ENCODE measurements around the gene FGF11.
A peak's percentile ranks its signal among the peaks of the same experiment; 100 is the strongest.
"Not testable (repeated sequence)": the region's sequence is repeated elsewhere in the genome, so short reads cannot be mapped to it uniquely, and the experiment has no call there.

Gene FGF11

GRCh38 chr17:7479213-7480088, 40.1 kb downstream of the FGF11 start, which contains the start of gene ZBTB4:
ZBTB4 (minus strand) TSS chr17:7479631; CDS start chr17:7466801, 12,830 bp downstream.
- peak within 1 kb of the TSS; percentile 49 for H3K4me2 ChIP-seq (ENCODE audit: low read depth, low read length, poor library complexity, severe bottlenecking)

GRCh38 chr17:7480089-7480384, 40.7 kb downstream of the FGF11 start:
- H3K36me3 ChIP-seq (ENCODE audit: low read length), result no peaks in the 10 kb centered on the region
- peaks cover 3% of the 10 kb centered on the region; the same call in 1 of the 2 replicates for H3F3A ChIP-seq (ENCODE audit: insufficient read depth)
- no peak overlapping the region; the same call in 1 of the 2 replicates for H3K9ac ChIP-seq (ENCODE audit: low read length)
- H2AFZ ChIP-seq (ENCODE audit: low read depth, low read length, severe bottlenecking), result no peak overlapping the region
- H3K9me2 ChIP-seq (replicated peaks; ENCODE audit: insufficient read depth, low read length), result no peaks in the 10 kb centered on the region
- no peak overlapping the region for H3K27ac ChIP-seq (ENCODE audit: low read depth, low read length)
- H3K4me2 ChIP-seq (ENCODE audit: low read depth, low read length, poor library complexity, severe bottlenecking), result peak overlapping the region; percentile 49
- H3K4me3 ChIP-seq (ENCODE audit: insufficient read depth, low read length, poor library complexity, severe bottlenecking), result no peak overlapping the region
- H3K27me3 ChIP-seq (ENCODE audit: low read length), result no peaks in the 10 kb centered on the region
- H3K9me3 ChIP-seq (ENCODE audit: insufficient read depth, low read length), result no peaks in the 10 kb centered on the region
- H4K20me1 ChIP-seq (ENCODE audit: low read depth, low read length), result no peaks in the 10 kb centered on the region
- peaks cover 2% of the 10 kb centered on the region for H3K79me2 ChIP-seq (ENCODE audit: insufficient read depth, low read length)
- no peak for TF ChIP-seq CTCF (IDR thresholded peaks at IDR 0.05; ENCODE audit: insufficient read depth, low read length, poor library complexity, severe bottlenecking)
- no peak for TF ChIP-seq EZH2phosphoT487 (conservative IDR thresholded peaks at IDR 0.05; ENCODE audit: low read length)

More at GRCh38 chr17:7479213-7480088, 40.1 kb downstream of the FGF11 start, which contains the start of gene ZBTB4:
- Histone ChIP-seq H3K27ac (ENCODE audit: low read depth, low read length) (no peak within 1 kb of the TSS), H3F3A (ENCODE audit: insufficient read depth) (no peaks in the 10 kb centered on the region), H2AFZ (ENCODE audit: low read depth, low read length, severe bottlenecking) (peak within 1 kb of the TSS; percentile 26), H3K27me3 (ENCODE audit: low read length) (no peaks in the 10 kb centered on the region), H3K4me3 (ENCODE audit: insufficient read depth, low read length, poor library complexity, severe bottlenecking) (peak within 1 kb of the TSS; percentile 34), H3K79me2 (ENCODE audit: insufficient read depth, low read length) (no peaks in the 10 kb centered on the region), H3K9ac (ENCODE audit: low read length) (peak within 1 kb of the TSS; percentile 43), H4K20me1 (ENCODE audit: low read depth, low read length) (no peaks in the 10 kb centered on the region), H3K9me3 (ENCODE audit: insufficient read depth, low read length) (no peaks in the 10 kb centered on the region), H3K36me3 (ENCODE audit: low read length) (no peaks in the 10 kb centered on the region), H3K9me2 (replicated peaks; ENCODE audit: insufficient read depth, low read length) (no peaks in the 10 kb centered on the region)
- TF ChIP-seq CTCF (IDR thresholded peaks at IDR 0.05; ENCODE audit: insufficient read depth, low read length, poor library complexity, severe bottlenecking) (no peak), EZH2phosphoT487 (conservative IDR thresholded peaks at IDR 0.05; ENCODE audit: low read length) (no peak)

- not testable (repeated sequence) for H3K4me2 ChIP-seq (ENCODE audit: low read depth, low read length, poor library complexity, severe bottlenecking); H4K20me1 ChIP-seq (ENCODE audit: low read depth, low read length); H3K4me3 ChIP-seq (ENCODE audit: insufficient read depth, low read length, poor library complexity, severe bottlenecking); H2AFZ ChIP-seq (ENCODE audit: low read depth, low read length, severe bottlenecking); H3K9me3 ChIP-seq (ENCODE audit: insufficient read depth, low read length); H3F3A ChIP-seq (ENCODE audit: insufficient read depth); H3K9me2 ChIP-seq (replicated peaks; ENCODE audit: insufficient read depth, low read length); H3K36me3 ChIP-seq (ENCODE audit: low read length); H3K27ac ChIP-seq (ENCODE audit: low read depth, low read length); H3K9ac ChIP-seq (ENCODE audit: low read length); H3K27me3 ChIP-seq (ENCODE audit: low read length)
- H3K79me2 ChIP-seq (ENCODE audit: insufficient read depth, low read length), result peaks cover 12% of the 10 kb centered on the region
Observed at GRCh38 chr17:7481275-7481674, 42.0 kb downstream of the FGF11 start, which contains the start of gene SLC35G6. SLC35G6 (plus strand) TSS chr17:7481446; CDS start chr17:7481517, 71 bp downstream.

- H2AFZ ChIP-seq (ENCODE audit: low read depth, low read length, severe bottlenecking); H3K9me3 ChIP-seq (ENCODE audit: insufficient read depth, low read length); H3K27me3 ChIP-seq (ENCODE audit: low read length); H3K4me3 ChIP-seq (ENCODE audit: insufficient read depth, low read length, poor library complexity, severe bottlenecking); H3K4me2 ChIP-seq (ENCODE audit: low read depth, low read length, poor library complexity, severe bottlenecking); H3K36me3 ChIP-seq (ENCODE audit: low read length); H3K9me2 ChIP-seq (replicated peaks; ENCODE audit: insufficient read depth, low read length); H3K9ac ChIP-seq (ENCODE audit: low read length); H4K20me1 ChIP-seq (ENCODE audit: low read depth, low read length); H3K27ac ChIP-seq (ENCODE audit: low read depth, low read length): not testable (repeated sequence)
- Histone ChIP-seq H3K79me2 (ENCODE audit: insufficient read depth, low read length) (peaks cover 21% of the 10 kb centered on the region), H3F3A (ENCODE audit: insufficient read depth) (peaks cover 11% of the 10 kb centered on the region; the same call in 1 of the 2 replicates)
Observed at GRCh38 chr17:7481842-7482741, 42.8 kb downstream of the FGF11 start.

- peaks cover 11% of the 10 kb centered on the region; the same call in 1 of the 2 replicates for H3F3A ChIP-seq (ENCODE audit: insufficient read depth)
- not testable (repeated sequence) for H3K9me2 ChIP-seq (replicated peaks; ENCODE audit: insufficient read depth, low read length); H2AFZ ChIP-seq (ENCODE audit: low read depth, low read length, severe bottlenecking); H3K4me3 ChIP-seq (ENCODE audit: insufficient read depth, low read length, poor library complexity, severe bottlenecking); H3K27me3 ChIP-seq (ENCODE audit: low read length); H4K20me1 ChIP-seq (ENCODE audit: low read depth, low read length); H3K27ac ChIP-seq (ENCODE audit: low read depth, low read length); H3K36me3 ChIP-seq (ENCODE audit: low read length); H3K9me3 ChIP-seq (ENCODE audit: insufficient read depth, low read length)
- H3K4me2 ChIP-seq (ENCODE audit: low read depth, low read length, poor library complexity, severe bottlenecking), result peak overlapping the region; percentile 79
- H3K9ac ChIP-seq (ENCODE audit: low read length), result peak overlapping the region; percentile 81; the same call in 1 of the 2 replicates
- H3K79me2 ChIP-seq (ENCODE audit: insufficient read depth, low read length), result peaks cover 27% of the 10 kb centered on the region
Observed at GRCh38 chr17:7482742-7483088, 43.4 kb downstream of the FGF11 start.
